ENCODE measurements around the gene HPSE2. TPM values are rescaled to one million over a fixed set of nuclear protein-coding genes. Genes with fewer than 3 reads are reported as not detected.

HPSE2 gene
- polyA plus RNA-seq, 1 experiment: not detected

DNA sequence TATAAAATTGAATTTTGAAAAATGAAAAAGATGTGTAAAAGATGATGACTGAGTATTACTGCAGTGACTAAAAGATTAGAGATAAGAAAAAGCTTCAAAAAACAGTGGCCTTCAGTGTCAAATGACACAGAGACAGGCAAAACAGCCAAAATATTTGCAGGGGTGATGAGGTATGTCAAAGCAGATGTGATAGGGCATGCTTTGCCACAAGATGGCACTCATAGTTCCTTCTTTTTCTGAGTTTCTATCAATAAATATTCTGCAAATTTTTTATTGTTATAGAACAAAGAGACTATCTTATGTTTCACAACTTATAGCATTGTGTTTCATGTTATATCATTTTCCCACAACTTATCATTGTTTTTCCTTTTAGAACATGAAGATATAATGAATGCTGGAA is 444.8 kb downstream of the HPSE2 start:
- H3K27ac ChIP-seq (ENCODE audit: low read depth, low read length): no peak overlapping the region
- peak; percentile 53 for TF ChIP-seq CTCF (IDR thresholded peaks at IDR 0.05; ENCODE audit: low read depth, low read length)
- H3K27me3 ChIP-seq (ENCODE audit: control insufficient read depth, insufficient read depth, low read length): no peaks in the 10 kb centered on the region
- no peaks in the 10 kb centered on the region for H3K9me3 ChIP-seq (ENCODE audit: control insufficient read depth, insufficient read depth, low read length)
- DNase-seq (ENCODE audit: low read depth, low spot score): no peak
- no peak overlapping the region for H3K4me3 ChIP-seq (ENCODE audit: low read depth, low read length)
- POLR2A ChIA-PET: no interaction called here
- CTCF ChIA-PET: interaction anchor here (0.6 to 1.5 kb wide), 7 partner anchors 250 to 488 kb away, joined by 3 to 7 read pairs (median 3); no protein-coding TSS in a partner anchor

DNA sequence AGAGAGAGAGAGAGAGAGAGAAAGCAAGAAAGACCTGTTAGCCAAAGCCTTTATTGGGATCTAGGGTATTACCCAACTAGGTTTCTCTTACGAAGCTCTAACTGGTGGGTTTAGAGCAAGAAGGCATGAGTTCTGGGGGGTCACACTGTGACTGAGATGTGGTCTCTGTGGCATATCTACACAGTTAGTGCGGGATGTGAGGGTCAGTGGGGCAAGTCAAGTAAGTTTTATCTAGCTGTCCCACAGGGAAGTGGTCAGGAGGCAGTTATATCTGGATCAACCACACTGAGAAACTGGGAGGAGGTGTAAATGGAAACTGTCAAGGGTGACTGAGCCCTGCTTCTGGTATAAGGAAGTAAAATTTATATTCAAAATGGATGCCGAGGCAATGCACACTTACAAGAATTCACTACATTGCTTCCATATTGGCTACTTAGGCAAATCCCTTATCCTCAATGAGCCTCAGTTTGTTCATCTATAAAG is 457.3 kb downstream of the HPSE2 start:
- H3K27ac ChIP-seq (ENCODE audit: low read depth, low read length): no peak overlapping the region
- no peaks in the 10 kb centered on the region for H3K27me3 ChIP-seq (ENCODE audit: control insufficient read depth, insufficient read depth, low read length)
- ChIA-PET CTCF (interaction anchor here (1.1 kb wide), 1 partner anchor 29 kb away, joined by 4 read pairs; no protein-coding TSS in a partner anchor), POLR2A (no interaction called here)
- no peak overlapping the region for H3K4me3 ChIP-seq (ENCODE audit: low read depth, low read length)
- no peak for TF ChIP-seq CTCF (IDR thresholded peaks at IDR 0.05; ENCODE audit: low read depth, low read length)
- H3K9me3 ChIP-seq (ENCODE audit: control insufficient read depth, insufficient read depth, low read length): no peaks in the 10 kb centered on the region
- DNase-seq (ENCODE audit: low read depth, low spot score): no peak

DNA sequence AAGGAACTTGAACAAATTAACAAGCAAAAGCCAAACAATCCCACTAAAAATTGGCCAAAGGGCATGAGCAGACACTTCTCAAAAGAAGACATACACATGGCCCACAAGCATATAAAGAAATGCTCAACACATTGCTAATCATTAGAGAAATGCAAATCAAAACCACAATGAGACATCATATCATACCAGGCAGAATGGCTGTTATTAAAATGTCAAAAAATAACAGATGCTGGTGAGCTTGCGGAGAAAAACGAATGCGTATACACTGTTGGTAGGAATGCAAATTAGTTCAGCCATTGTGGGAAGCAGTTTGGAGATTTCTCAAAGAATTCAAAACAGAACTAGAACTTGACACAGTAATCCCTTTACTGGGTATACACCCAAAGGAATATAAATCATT is 477.2 kb downstream of the HPSE2 start:
- CTCF ChIA-PET: no interaction called here
- TF ChIP-seq CTCF (IDR thresholded peaks at IDR 0.05; ENCODE audit: low read depth, low read length): no peak
- no peaks in the 10 kb centered on the region for H3K9me3 ChIP-seq (ENCODE audit: control insufficient read depth, insufficient read depth, low read length)
- POLR2A ChIA-PET: no interaction called here
- H3K27ac ChIP-seq (ENCODE audit: low read depth, low read length): no peak overlapping the region
- no peak for DNase-seq (ENCODE audit: low read depth, low spot score)
- no peak overlapping the region for H3K4me3 ChIP-seq (ENCODE audit: low read depth, low read length)
- no peaks in the 10 kb centered on the region for H3K27me3 ChIP-seq (ENCODE audit: control insufficient read depth, insufficient read depth, low read length)

DNA sequence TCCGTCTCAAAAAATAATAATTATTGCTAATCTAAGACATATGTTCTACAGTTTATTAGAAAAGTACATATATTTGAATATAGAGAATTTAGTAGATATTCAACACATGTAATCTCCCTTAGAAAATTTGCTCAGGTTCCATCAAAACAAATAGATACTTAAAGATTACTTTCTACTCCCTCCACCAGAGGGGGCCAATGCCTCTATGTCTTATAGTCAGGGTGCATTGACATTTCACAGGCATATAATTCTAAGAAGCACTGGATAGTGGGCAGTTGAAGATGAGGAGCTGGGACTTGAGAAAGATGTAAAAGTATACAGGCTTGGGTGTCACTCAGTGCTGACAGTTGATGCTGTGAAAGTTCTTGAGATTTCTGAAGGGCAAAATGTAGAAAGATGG is 487.4 kb downstream of the HPSE2 start:
- POLR2A ChIA-PET: no interaction called here
- Histone ChIP-seq H3K9me3 (ENCODE audit: control insufficient read depth, insufficient read depth, low read length) (no peaks in the 10 kb centered on the region), H3K27me3 (ENCODE audit: control insufficient read depth, insufficient read depth, low read length) (no peaks in the 10 kb centered on the region), H3K27ac (ENCODE audit: low read depth, low read length) (no peak overlapping the region), H3K4me3 (ENCODE audit: low read depth, low read length) (no peak overlapping the region)
- TF ChIP-seq CTCF (IDR thresholded peaks at IDR 0.05; ENCODE audit: low read depth, low read length): peak; percentile 59
- CTCF ChIA-PET: interaction anchor here (0.6 to 1.7 kb wide), 12 partner anchors 12 to 499 kb away, joined by 3 to 6 read pairs (median 3); no protein-coding TSS in a partner anchor
- DNase-seq (ENCODE audit: low read depth, low spot score): peak; percentile 6

DNA sequence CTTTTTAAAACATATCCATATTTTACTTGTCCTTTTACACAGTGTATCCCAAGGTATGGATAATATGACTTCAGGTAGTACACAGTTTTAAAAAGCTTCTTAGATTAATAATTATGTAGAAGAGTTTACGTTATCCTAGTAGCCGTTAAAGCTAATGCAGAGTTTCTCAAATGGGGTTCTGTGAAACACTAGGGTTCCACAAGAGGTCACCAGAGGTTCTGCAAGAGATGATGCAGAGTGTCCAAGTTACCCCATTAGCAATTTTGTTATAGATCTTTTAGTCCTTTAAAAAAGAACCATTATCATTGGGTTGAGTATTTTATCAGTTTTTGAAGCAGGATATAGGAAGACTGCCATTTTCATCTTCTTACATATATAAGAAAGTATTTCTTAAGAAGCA is 490.0 kb downstream of the HPSE2 start:
- Histone ChIP-seq H3K9me3 (ENCODE audit: control insufficient read depth, insufficient read depth, low read length) (no peaks in the 10 kb centered on the region), H3K4me3 (ENCODE audit: low read depth, low read length) (no peak overlapping the region), H3K27ac (ENCODE audit: low read depth, low read length) (no peak overlapping the region), H3K27me3 (ENCODE audit: control insufficient read depth, insufficient read depth, low read length) (no peaks in the 10 kb centered on the region)
- TF ChIP-seq CTCF (IDR thresholded peaks at IDR 0.05; ENCODE audit: low read depth, low read length): no peak
- ChIA-PET POLR2A (no interaction called here), CTCF (no interaction called here)
- no peak for DNase-seq (ENCODE audit: low read depth, low spot score)

All from AG04450 (cell line).